ENCODE measurements around the gene ADAMTS9. TPM values are rescaled to one million over a fixed set of nuclear protein-coding genes. Genes with fewer than 3 reads are reported as not detected.

Gene ADAMTS9
- total and polyA plus RNA-seq, 2 of the 13 experiments (the other 11 are each of a cell fraction or from before 2014, with no cell fraction given): 0.02 to 0.09 TPM

DNA sequence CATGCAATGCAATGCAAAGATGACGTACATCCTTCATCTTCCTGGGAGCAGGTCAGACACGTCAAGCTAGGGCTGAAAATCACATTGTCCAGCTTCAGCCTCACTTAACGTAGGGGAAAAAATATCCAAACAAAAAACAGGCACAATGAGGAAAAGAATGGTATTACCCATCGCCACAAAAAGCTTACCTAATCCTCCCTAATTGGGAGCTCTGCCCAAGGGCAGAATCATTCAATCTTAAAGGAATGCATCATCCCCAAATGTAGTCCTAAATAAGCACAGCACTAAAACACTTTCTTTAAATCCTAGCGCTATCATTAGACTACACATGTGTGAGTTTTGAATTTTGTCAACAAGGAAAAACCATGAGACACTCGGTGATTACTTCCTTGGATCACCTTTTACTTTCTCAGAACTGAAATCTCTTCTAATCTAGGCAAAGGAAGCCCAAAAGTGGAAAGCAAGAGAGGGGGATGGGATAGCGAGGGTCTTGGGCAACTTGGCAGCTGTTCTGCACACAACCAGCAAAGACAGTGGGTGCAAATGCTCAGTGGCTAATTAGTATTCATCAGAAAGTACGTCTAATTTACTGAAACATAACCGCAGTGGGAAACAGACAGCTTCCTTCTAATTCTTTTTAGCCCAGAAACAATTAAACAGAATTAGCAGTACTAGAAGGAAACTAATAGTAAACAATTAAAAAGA, 87.4 kb downstream of the ADAMTS9 start:
- Histone ChIP-seq H3K9ac (ENCODE audit: insufficient read depth, low read depth, low read length) (no peak overlapping the region), H3K36me3 (replicated peaks in 1 of 2; ENCODE audit: control insufficient read depth in 1 of 2, insufficient read depth in 2 of 2, low read length in 2 of 2) (no peaks in the 10 kb centered on the region), H2AFZ (ENCODE audit: low read length) (no peak overlapping the region), H3K27me3 (ENCODE audit: control insufficient read depth in 1 of 2, insufficient read depth in 2 of 2, low read length in 2 of 2) (no peaks in the 10 kb centered on the region; a peak in 1 of 5 replicates), H3K9me3 (ENCODE audit: low read length) (no peaks in the 10 kb centered on the region), H3K4me1 (ENCODE audit: insufficient read depth, low read length) (no peaks in the 10 kb centered on the region), H3K79me2 (ENCODE audit: insufficient read depth, low read length) (no peaks in the 10 kb centered on the region), H3K27ac (ENCODE audit: extremely low read length, insufficient read depth, low read length) (no peak overlapping the region), H4K20me1 (ENCODE audit: insufficient read depth, low read length) (no peaks in the 10 kb centered on the region), H3K4me3 (replicated peaks in 1 of 3; ENCODE audit: insufficient read depth in 1 of 3, low read depth in 2 of 3, low read length in 3 of 3) (no peak overlapping the region), H3K4me2 (ENCODE audit: low read depth, low read length) (no peak overlapping the region)
- 56% methylated on average over 9 of the region's 9 CpGs for WGBS (ENCODE audit: low lambda C conversion rate)
- no peak for TF ChIP-seq PRDM10 (CRISPR knock-in tag; IDR thresholded peaks at IDR 0.05; ENCODE audit: low read depth)
- DNase-seq (ENCODE audit: low spot score) (no peak), FAIRE-seq (no peak), ATAC-seq (no peak)
- in situ Hi-C loops (cut with HindIII; ENCODE audit: extremely low pct_ligation_motif_present, low pct_unique_long_range_greater_than_20kb) (no loop called here), intact Hi-C loops (cut with micrococcal nuclease; ENCODE audit: unreplicated experiment) (no loop called here)
- CTCF ChIA-PET (ENCODE audit: low intra/inter-chr PET ratio, low total read pairs): no interaction called here
- no TSS peak for BruUV-seq (replicated peaks)
- POLR2A ChIA-PET: no interaction called here

DNA sequence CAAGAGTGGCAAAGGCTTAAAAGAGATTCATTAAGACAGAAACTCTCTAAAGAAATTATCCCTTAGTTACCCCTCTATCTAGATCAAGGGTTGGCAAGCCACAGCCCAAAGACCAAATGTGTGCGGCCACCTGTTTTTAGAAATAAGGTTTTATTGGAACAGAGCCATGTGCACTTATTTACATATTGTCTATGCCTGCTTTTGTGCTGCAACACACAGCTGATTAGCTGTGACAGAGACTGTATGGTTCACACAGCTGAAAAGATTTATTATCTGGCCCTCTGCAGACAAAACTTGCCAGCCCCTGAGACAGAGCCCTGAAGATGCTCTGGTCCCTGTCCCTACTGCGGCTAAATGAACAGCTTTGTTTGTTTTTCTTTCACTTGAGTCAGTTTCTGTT, 88.1 kb downstream of the ADAMTS9 start:
- WGBS (ENCODE audit: low lambda C conversion rate): 82% methylated on average over 2 of the region's 2 CpGs
- H3K36me3 ChIP-seq (replicated peaks in 1 of 2; ENCODE audit: control insufficient read depth in 1 of 2, insufficient read depth in 2 of 2, low read length in 2 of 2): no peaks in the 10 kb centered on the region
- intact Hi-C loops (cut with micrococcal nuclease; ENCODE audit: unreplicated experiment): no loop called here
- no peak overlapping the region for H3K9ac ChIP-seq (ENCODE audit: insufficient read depth, low read depth, low read length)
- ATAC-seq (no peak), DNase-seq (ENCODE audit: low spot score) (no peak), FAIRE-seq (no peak)
- no peaks in the 10 kb centered on the region for H3K79me2 ChIP-seq (ENCODE audit: insufficient read depth, low read length)
- no peak overlapping the region for H3K4me3 ChIP-seq (replicated peaks in 1 of 3; ENCODE audit: insufficient read depth in 1 of 3, low read depth in 2 of 3, low read length in 3 of 3)
- BruUV-seq (replicated peaks): no TSS peak
- H3K27ac ChIP-seq (ENCODE audit: extremely low read length, insufficient read depth, low read length): no peak overlapping the region
- H4K20me1 ChIP-seq (ENCODE audit: insufficient read depth, low read length): no peaks in the 10 kb centered on the region
- no peaks in the 10 kb centered on the region for H3K9me3 ChIP-seq (ENCODE audit: low read length)
- H3K4me1 ChIP-seq (ENCODE audit: insufficient read depth, low read length): no peaks in the 10 kb centered on the region
- ChIA-PET CTCF (ENCODE audit: low intra/inter-chr PET ratio, low total read pairs) (no interaction called here), POLR2A (no interaction called here)
- no peak overlapping the region for H3K4me2 ChIP-seq (ENCODE audit: low read depth, low read length)
- in situ Hi-C loops (cut with HindIII; ENCODE audit: extremely low pct_ligation_motif_present, low pct_unique_long_range_greater_than_20kb): no loop called here
- no peak overlapping the region for H2AFZ ChIP-seq (ENCODE audit: low read length)
- no peaks in the 10 kb centered on the region; a peak in 1 of 5 replicates for H3K27me3 ChIP-seq (ENCODE audit: control insufficient read depth in 1 of 2, insufficient read depth in 2 of 2, low read length in 2 of 2)
- no peak for TF ChIP-seq SOX13 (IDR thresholded peaks at IDR 0.05)
- TF ChIP-seq SOX13 (CRISPR knock-in tag; conservative IDR thresholded peaks at IDR 0.05 in 1 of 2, IDR thresholded peaks at IDR 0.05 in 1 of 2): no peak
- no peak for TF ChIP-seq CREB3 (CRISPR knock-in tag; IDR thresholded peaks at IDR 0.05)
- no peak for TF ChIP-seq SIN3A (IDR thresholded peaks at IDR 0.05; ENCODE audit: borderline replicate concordance, low read depth, low read length)
- no peak for TF ChIP-seq ATAD3A (CRISPR knock-in tag; IDR thresholded peaks at IDR 0.05)
- no peak for TF ChIP-seq CBFB (CRISPR knock-in tag; IDR thresholded peaks at IDR 0.05)
- no peak for TF ChIP-seq HNRNPK (IDR thresholded peaks at IDR 0.05; ENCODE audit: low read depth, low read length, poor library complexity, severe bottlenecking)
- TF ChIP-seq TRIM24 (CRISPR knock-in tag; IDR thresholded peaks at IDR 0.05): no peak
- no peak for TF ChIP-seq ZNF530 (CRISPR knock-in tag; IDR thresholded peaks at IDR 0.05; ENCODE audit: low read depth)
- TF ChIP-seq THRA (CRISPR knock-in tag; IDR thresholded peaks at IDR 0.05; ENCODE audit: borderline replicate concordance): no peak
- no peak for TF ChIP-seq NR2F6 (IDR thresholded peaks at IDR 0.05)
- TF ChIP-seq NR2F6 (CRISPR knock-in tag; IDR thresholded peaks at IDR 0.05): no peak
